IMR-90 (cell line): Measurements from ENCODE around the gene ABCB9. TPM values are rescaled to one million over a fixed set of nuclear protein-coding genes. Genes with fewer than 3 reads are reported as not detected.

Experiments
- ATAC-seq: fragments of 200-7000 bp; cut with Tn5 transposase; 2 replicates; pipeline ENCODE4 v1.9.1; 2020; ENCODE audit warnings: low read depth, mild to moderate bottlenecking, moderate library complexity
- BruUV-seq: library from RNA; stranded (reverse); fragments of 400-500 nt; replicated peaks from 2 replicates; lab custom pipeline; 2021; lab: Mats Ljungman, UMichigan
- CTCF ChIA-PET: fragments of 300-600 bp; formaldehyde crosslinking; extraction: SDS; loops from one replicate; lab custom pipeline; 2021; ENCODE audit warnings: antibody characterized with exemption; lab: Yijun Ruan, JAX
- POLR2A ChIA-PET: fragments of 300-600 bp; sonication (Branson Sonifier 250); formaldehyde crosslinking; loops from one replicate; lab custom pipeline; 2022; ENCODE audit warnings: antibody characterized with exemption; ENCODE audit not compliant: unreplicated experiment; lab: Charles Lee
- DNase-seq: peaks from one replicate; pipeline ENCODE4 v3.0.0; 2013
- H2AFZ ChIP-seq: replicated peaks from 2 replicates; pipeline ENCODE3; 2013; ENCODE audit warnings: low read length, mild to moderate bottlenecking; ENCODE audit not compliant: poor library complexity
- H2AK5ac ChIP-seq: 2 replicates; pipeline ENCODE4 v1.6.1; 2013; ENCODE audit warnings: low read depth, low read length, inconsistent platforms
- H2AK9ac ChIP-seq: replicated peaks from 2 replicates; pipeline ENCODE3; 2013; ENCODE audit warnings: mild to moderate bottlenecking, low read depth, low read length, moderate library complexity; ENCODE audit not compliant: poor library complexity
- H2BK120ac ChIP-seq: 2 replicates; pipeline ENCODE4 v1.6.1; 2013; ENCODE audit warnings: low read depth, low read length, inconsistent platforms
- H2BK15ac ChIP-seq: 3 replicates; pipeline ENCODE4 v1.6.1; 2013; ENCODE audit warnings: low read depth, low read length, inconsistent platforms
- H2BK20ac ChIP-seq: 2 replicates; pipeline ENCODE4 v1.6.1; 2013; ENCODE audit warnings: low read depth, mild to moderate bottlenecking, inconsistent platforms, low read length, moderate library complexity
- H2BK5ac ChIP-seq: 2 replicates; pipeline ENCODE4 v1.6.1; 2013; ENCODE audit warnings: mild to moderate bottlenecking, low read depth, low read length, inconsistent platforms; ENCODE audit not compliant: poor library complexity, severe bottlenecking
- H3K14ac ChIP-seq: replicated peaks from 2 replicates; pipeline ENCODE4 v1.6.1; 2013; ENCODE audit warnings: low read depth, low read length, inconsistent platforms
- H3K18ac ChIP-seq: 2 replicates; pipeline ENCODE4 v1.6.1; 2013; ENCODE audit warnings: low read depth, low read length, control low read depth
- H3K23ac ChIP-seq: 2 replicates; pipeline ENCODE4 v1.6.1; 2013; ENCODE audit warnings: low read depth, low read length, inconsistent platforms
- H3K27ac ChIP-seq: 2 replicates; pipeline ENCODE4 v1.5.1; 2013; ENCODE audit warnings: mild to moderate bottlenecking, control low read depth, low read length; ENCODE audit not compliant: insufficient read depth
- H3K27me3 ChIP-seq: 2 replicates; pipeline ENCODE4 v1.6.1; 2013; ENCODE audit warnings: low read length; ENCODE audit not compliant: control insufficient read depth, insufficient read depth
- H3K36me3 ChIP-seq: 2 replicates; pipeline ENCODE4 v1.6.1; 2013; ENCODE audit warnings: low read length, mixed read lengths; ENCODE audit not compliant: control insufficient read depth, insufficient read depth
- H3K4ac ChIP-seq: 2 replicates; pipeline ENCODE4 v1.6.1; 2013; ENCODE audit warnings: low read depth, low read length, inconsistent platforms
- H3K4me1 ChIP-seq: 2 replicates; pipeline ENCODE4 v1.6.1; 2013; ENCODE audit warnings: low read length, mixed read lengths; ENCODE audit not compliant: control insufficient read depth, insufficient read depth
- H3K4me2 ChIP-seq: 2 replicates; pipeline ENCODE4 v1.6.1; 2013; ENCODE audit warnings: low read depth, mild to moderate bottlenecking, control low read depth, low read length, moderate library complexity
- H3K4me3 ChIP-seq: 2 replicates; pipeline ENCODE4 v1.5.1; 2013; ENCODE audit warnings: low read depth, mild to moderate bottlenecking, control low read depth, low read length, moderate library complexity; ENCODE audit not compliant: insufficient read depth
- H3K56ac ChIP-seq: 2 replicates; pipeline ENCODE4 v1.6.1; 2013; ENCODE audit warnings: low read length, inconsistent platforms; ENCODE audit not compliant: insufficient read depth; ENCODE audit errors: extremely low read depth
- H3K79me1 ChIP-seq, 2 experiments: 2 replicates each; pipeline ENCODE4 v1.6.1; 2013; ENCODE audit warnings: low read length in 2 of 2, inconsistent platforms in 1 of 2, low read depth in 1 of 2
- H3K9ac ChIP-seq: 2 replicates; pipeline ENCODE4 v1.6.1; 2013; ENCODE audit warnings: low read depth, low read length, control low read depth
- H3K9me1 ChIP-seq: 2 replicates; pipeline ENCODE4 v1.6.1; 2013; ENCODE audit warnings: low read length, inconsistent platforms; ENCODE audit not compliant: insufficient read depth
- H3K9me3 ChIP-seq: 2 replicates; pipeline ENCODE4 v1.6.1; 2013; ENCODE audit warnings: low read length; ENCODE audit not compliant: control insufficient read depth, insufficient read depth
- H4K20me1 ChIP-seq: 2 replicates; pipeline ENCODE4 v1.6.1; 2013; ENCODE audit warnings: low read length, inconsistent platforms; ENCODE audit not compliant: insufficient read depth
- H4K5ac ChIP-seq: 2 replicates; pipeline ENCODE4 v1.6.1; 2013; ENCODE audit warnings: mild to moderate bottlenecking, low read depth, low read length, control low read depth
- H4K8ac ChIP-seq, 2 experiments: 2 replicates each; pipeline ENCODE4 v1.6.1; 2013; ENCODE audit warnings: low read depth in 2 of 2, low read length in 2 of 2, control low read depth in 1 of 2, inconsistent platforms in 1 of 2
- H4K91ac ChIP-seq: 2 replicates; pipeline ENCODE4 v1.6.1; 2013; ENCODE audit warnings: low read depth, low read length, inconsistent platforms; ENCODE audit not compliant: insufficient read depth
- CHD1 ChIP-seq: IDR thresholded peaks from 2 replicates; pipeline ENCODE4 v1.6.1; 2012; ENCODE audit warnings: low read depth, low read length, improper control_type of control experiment
- MAZ ChIP-seq: IDR thresholded peaks from 2 replicates; pipeline ENCODE4 v1.6.1; 2012; ENCODE audit warnings: low read depth, mild to moderate bottlenecking, low read length, improper control_type of control experiment, moderate library complexity, borderline replicate concordance
- RCOR1 ChIP-seq: IDR thresholded peaks from 2 replicates; pipeline ENCODE4 v1.6.1; 2012; ENCODE audit warnings: mild to moderate bottlenecking, low read length, improper control_type of control experiment; ENCODE audit not compliant: insufficient replicate concordance
- RFX5 ChIP-seq: IDR thresholded peaks from 2 replicates; pipeline ENCODE4 v1.8.0; 2012; ENCODE audit warnings: low read depth, mild to moderate bottlenecking, low read length, moderate library complexity
- WGBS, 2 experiments: methylation state at CpG; one replicate each; pipeline versions ENCODE4 v1.1.5 to v1.1.7; 2013; ENCODE audit warnings: missing lambda C conversion rate in 2 of 2; ENCODE audit not compliant: insufficient read length in 1 of 2; ENCODE audit errors: extremely low coverage in 2 of 2; 5-methylcytosine and 5-hydroxymethylcytosine counted together
- dilution Hi-C: fragments of 300-500 bp; cut with HindIII; formaldehyde crosslinking; loops from one replicate; pipeline ENCODE4 v1.14.3; 2018; ENCODE audit warnings: low sequenced_read_pairs; ENCODE audit not compliant: unreplicated experiment
- in situ Hi-C: fragments of 300-500 bp; cut with MboI; formaldehyde crosslinking; loops from 3 replicates; pipeline ENCODE4 v1.14.3; 2019; ENCODE audit warnings: low sequenced_read_pairs, inconsistent platforms, mixed read lengths
- intact Hi-C: fragments of 100-400 bp; cut with micrococcal nuclease; formaldehyde crosslinking; loops from 2 replicates; pipeline ENCODE4 v1.10.0; 2022
- polyA plus RNA-seq, 3 experiments: library from polyadenylated mRNA; depleted of rRNA; stranded (reverse); fragments of >200 nt; gene quantifications; 2 replicates each; pipeline ENCODE4 v1.2.3, GENCODE V29; 2012; ENCODE audit warnings: low replicate concordance in 1 of 3
- total RNA-seq: library from RNA; depleted of rRNA; stranded (reverse); fragments of >200 nt; gene quantifications from 2 replicates; pipeline ENCODE4 v1.2.3, GENCODE V29; 2012

The ABCB9 gene
- total and polyA plus RNA-seq, 2 of the 4 experiments (the other 2 are of a cell fraction) = 5.6 to 8.3 TPM

DNA sequence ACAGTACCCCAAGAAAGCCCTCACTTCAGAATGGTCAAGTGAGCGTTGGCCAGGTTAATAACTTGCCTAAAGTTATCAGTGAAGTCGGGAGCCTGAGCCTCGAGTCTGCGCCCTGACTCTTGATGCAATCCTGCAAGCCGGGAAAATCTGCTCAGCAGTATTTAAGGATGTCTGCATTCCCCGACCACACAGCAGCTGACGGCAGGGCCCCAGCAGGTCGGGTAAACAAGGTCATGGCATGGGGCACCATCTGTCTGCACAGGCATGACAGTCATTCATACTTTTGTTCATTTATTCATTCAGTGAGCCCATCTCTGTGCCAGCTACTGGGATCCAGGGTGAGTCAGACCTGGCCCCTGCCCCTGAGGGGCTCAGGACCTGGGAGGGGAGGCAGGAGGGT lies 11.1 kb downstream of the ABCB9 start:
- in situ Hi-C loops = loop anchor here (5.0 to 25.0 kb wide), 2 partner anchors 163 to 318 kb away; no protein-coding TSS in a partner anchor
- POLR2A ChIA-PET = no interaction called here
- TF ChIP-seq RFX5 = no peak
- no peak for TF ChIP-seq RCOR1
- no peak for TF ChIP-seq CHD1
- no peak for TF ChIP-seq MAZ
- Histone ChIP-seq H3K9me3 (no peaks in the 10 kb centered on the region), H3K9me1 (no peaks in the 10 kb centered on the region), H3K23ac (no peak overlapping the region), H3K4me1 (no peaks in the 10 kb centered on the region; the same call in none of the 2 replicates), H3K79me1 (peaks cover 0 to 10% of the 10 kb centered on the region in 2 experiments; a peak in 2 of 4 replicates), H2AFZ (no peak overlapping the region), H3K14ac (no peak overlapping the region), H2BK20ac (no peak overlapping the region), H2BK5ac (no peak overlapping the region), H4K8ac (no peak overlapping the region), H3K4me3 (no peak overlapping the region), H4K91ac (no peak overlapping the region), H3K4ac (no peak overlapping the region), H4K20me1 (peaks cover 10% of the 10 kb centered on the region), H3K36me3 (peaks cover 4% of the 10 kb centered on the region), H3K27me3 (no peaks in the 10 kb centered on the region), H4K5ac (no peak overlapping the region), H3K56ac (no peak overlapping the region), H2AK9ac (no peak overlapping the region), H2BK15ac (no peak overlapping the region), H3K18ac (no peak overlapping the region), H3K27ac (no peak overlapping the region), H2BK120ac (no peak overlapping the region), H3K4me2 (no peak overlapping the region), H2AK5ac (no peak overlapping the region), H3K9ac (no peak overlapping the region)
- CTCF ChIA-PET = interaction anchor here (1.2 to 1.3 kb wide), 2 partner anchors 94 to 161 kb away, joined by 3 to 4 read pairs; no protein-coding TSS in a partner anchor
- 59% methylated on average over 5 of the region's 8 CpGs; no CpG with 5 or more reads in 1 of the 2 experiments for WGBS, 2 experiments
- intact Hi-C loops = no loop called here
- DNase-seq = no peak
- dilution Hi-C loops = no loop called here
- ATAC-seq = no peak
- no TSS peak for BruUV-seq
